Aorta (tissue), 5 donors: ENCODE data around the gene GSTM1. TPM values are rescaled to one million over a fixed set of nuclear protein-coding genes. Genes with fewer than 3 reads are reported as not detected.
A peak's percentile ranks its signal among the peaks of the same experiment; 100 is the strongest.
"Not testable (repeated sequence)": the region's sequence is repeated elsewhere in the genome, so short reads cannot be mapped to it uniquely, and the experiment has no call there.

Source experiments
- ATAC-seq: fragments of 200-7000 bp; cut with Tn5 transposase; one replicate; pipeline ENCODE4 v1.9.1; 2022; ENCODE audit warnings: moderate library complexity; ENCODE audit not compliant: low FRiP score
- DNase-seq, 2 donors: peaks; one replicate each; pipeline ENCODE4 v3.0.0-alpha.2; 2020
- H3K27ac ChIP-seq, 2 donors: one replicate each; pipeline ENCODE4 v1.5.1; 2013; ENCODE audit warnings: low read length in 2 of 2, mild to moderate bottlenecking in 2 of 2, moderate library complexity in 2 of 2, control low read depth in 1 of 2, inconsistent platforms in 1 of 2, low read depth in 1 of 2
- H3K27me3 ChIP-seq, 2 donors: one replicate each; pipeline ENCODE4 v1.6.1; 2013; ENCODE audit warnings: control low read depth in 1 of 2, low read length in 1 of 2, mild to moderate bottlenecking in 1 of 2, moderate library complexity in 1 of 2; ENCODE audit not compliant: insufficient read depth in 2 of 2, control insufficient read depth in 1 of 2
- H3K36me3 ChIP-seq, 2 donors: one replicate each; pipeline ENCODE4 v1.6.1; 2013; ENCODE audit warnings: control low read depth in 1 of 2, low read length in 1 of 2, mild to moderate bottlenecking in 1 of 2; ENCODE audit not compliant: insufficient read depth in 2 of 2, control insufficient read depth in 1 of 2
- H3K4me1 ChIP-seq, 2 donors: one replicate each; pipeline ENCODE4 v1.6.1; 2013; ENCODE audit warnings: low read length in 2 of 2, control low read depth in 1 of 2, mild to moderate bottlenecking in 1 of 2, moderate library complexity in 1 of 2; ENCODE audit not compliant: insufficient read depth in 2 of 2, control insufficient read depth in 1 of 2
- H3K4me3 ChIP-seq, 2 donors: one replicate each; pipeline ENCODE4 v1.5.1; 2013; ENCODE audit warnings: low read length in 2 of 2, control low read depth in 1 of 2, mild to moderate bottlenecking in 1 of 2
- H3K9me3 ChIP-seq: one replicate; pipeline ENCODE4 v1.6.1; 2013; ENCODE audit warnings: mild to moderate bottlenecking, low read length; ENCODE audit not compliant: control insufficient read depth
- WGBS, 2 donors: extraction: QIAGEN DNeasy Blood & Tissue Kit; methylation state at CpG; one replicate each; pipeline ENCODE4 v1.1.7; 2013; 5-methylcytosine and 5-hydroxymethylcytosine counted together
- intact Hi-C, 2 donors: fragments of 100-400 bp; cut with DNase I; formaldehyde crosslinking; loops; one replicate each; pipeline versions ENCODE4 v1.14.2 to v1.15.0; 2022
- polyA plus RNA-seq, 2 donors: library from polyadenylated mRNA; stranded (reverse); fragments of 200-250 nt; gene quantifications; one replicate each; pipeline ENCODE4 v1.2.3, GENCODE V29; 2013
- total RNA-seq, 2 donors: library from RNA; stranded (reverse); fragmentation: NEBNext Ultra II Directional; extraction: Animal tissue kit (Norgen Biotek cat#: 25700); gene quantifications; one replicate each; pipeline ENCODE4 v1.2.1, GENCODE V29; 2021
- donor health status: healthy with polysubstance abuse.
- donor health status: Bipolar disorder and iron deficiency.
- donor health status: DM: no; HTN: no; CAD: no.
- donor health status: DM: no; HTN: no; CAD: no.
- donor health status: DM: yes; HTN: yes; CAD: no.

GSTM1 gene
- total and polyA plus RNA-seq, 4 donors: 42.4 to 63.8 (median 54.4) TPM; not detected in 1

DNA sequence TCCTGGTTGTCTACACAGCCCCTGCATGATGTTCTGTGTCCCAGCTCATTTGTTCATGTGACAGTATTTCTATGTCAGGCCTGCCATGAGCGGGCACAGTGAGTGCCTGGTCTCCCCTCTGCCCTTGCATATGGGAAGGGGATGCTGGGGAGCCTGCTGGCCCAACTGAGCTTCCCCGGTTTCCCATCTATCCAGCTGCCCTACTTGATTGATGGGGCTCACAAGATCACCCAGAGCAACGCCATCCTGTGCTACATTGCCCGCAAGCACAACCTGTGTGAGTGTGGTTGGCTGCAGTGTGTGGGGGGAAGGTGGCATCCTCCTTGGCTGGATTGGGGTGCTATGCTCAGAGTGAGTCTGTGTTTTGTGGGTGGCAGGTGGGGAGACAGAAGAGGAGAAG is 30.2 kb upstream of the GSTM1 start:
- Histone ChIP-seq H3K27ac (no peak overlapping the region), H3K4me3 (no peak overlapping the region), H3K9me3 (no peaks in the 10 kb centered on the region), H3K4me1 (no peaks in the 10 kb centered on the region), H3K27me3 (no peaks in the 10 kb centered on the region), H3K36me3 (no peaks in the 10 kb centered on the region)
- intact Hi-C loops: no loop called here
- 91 to 94% methylated on average over 4 of the region's 4 CpGs for WGBS, 2 donors
- ATAC-seq (no peak), DNase-seq (peak in 1 of 2 donors; percentile 64)

DNA sequence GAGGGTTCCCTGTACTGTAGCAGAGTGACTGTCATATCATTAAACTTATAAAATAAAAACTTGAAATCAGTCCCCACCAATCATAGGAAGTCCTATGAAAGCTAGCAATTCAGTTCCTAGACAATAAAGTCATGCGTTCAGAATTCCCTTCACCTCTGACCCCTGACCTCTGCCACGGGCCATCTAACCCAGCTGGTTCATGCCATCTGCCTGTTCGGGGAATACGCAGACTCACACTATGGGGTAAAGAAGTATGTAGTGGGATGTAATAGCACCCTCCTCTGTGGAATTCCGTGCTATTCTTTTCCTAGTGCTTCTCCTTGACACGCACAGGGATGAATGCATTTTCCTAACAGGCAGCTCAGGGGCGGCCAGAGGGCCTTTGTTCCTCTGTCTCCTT is 29.6 kb upstream of the GSTM1 start:
- Histone ChIP-seq H3K27ac (no peak overlapping the region), H3K36me3 (no peaks in the 10 kb centered on the region)
- intact Hi-C loops: no loop called here

DNA sequence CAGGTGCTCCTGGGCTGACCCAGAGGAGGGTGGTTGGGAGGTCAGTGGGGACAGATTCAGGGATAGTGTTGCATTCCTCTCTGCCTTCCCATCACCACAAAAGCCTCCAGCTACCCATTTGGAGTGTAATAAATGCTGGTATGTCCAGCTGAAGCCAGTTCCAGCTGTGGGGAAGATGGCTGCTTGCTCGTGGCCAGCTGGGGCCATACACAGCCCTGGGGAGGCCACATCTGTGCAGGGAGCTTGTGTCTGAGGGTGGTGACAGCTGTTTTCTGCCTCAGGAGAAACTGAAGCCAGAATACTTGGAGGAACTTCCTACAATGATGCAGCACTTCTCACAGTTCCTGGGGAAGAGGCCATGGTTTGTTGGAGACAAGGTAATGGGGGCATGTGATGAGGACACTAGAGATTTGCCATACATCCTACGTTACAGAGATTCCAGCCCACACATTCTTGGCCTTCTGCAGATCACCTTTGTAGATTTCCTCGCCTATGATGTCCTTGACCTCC is 29.0 kb upstream of the GSTM1 start:
- no peaks in the 10 kb centered on the region for H3K9me3 ChIP-seq
- H3K4me3 ChIP-seq: no peak overlapping the region
- H3K27me3 ChIP-seq: no peaks in the 10 kb centered on the region
- H3K36me3 ChIP-seq: no peaks in the 10 kb centered on the region
- no peaks in the 10 kb centered on the region for H3K4me1 ChIP-seq
- DNase-seq (no peak), ATAC-seq (no peak)
- intact Hi-C loops: no loop called here
- WGBS, 2 donors: 55% methylated on average over 3 of the region's 3 CpGs
- no peak overlapping the region for H3K27ac ChIP-seq

More for the DNA sequence above, 29.6 kb upstream of the GSTM1 start:
- Histone ChIP-seq H3K9me3 (no peaks in the 10 kb centered on the region), H3K4me1 (no peaks in the 10 kb centered on the region), H3K4me3 (no peak overlapping the region), H3K27me3 (no peaks in the 10 kb centered on the region)
- 76% methylated on average over 7 of the region's 7 CpGs for WGBS, 2 donors
- no peak for ATAC-seq
- DNase-seq: no peak

DNA sequence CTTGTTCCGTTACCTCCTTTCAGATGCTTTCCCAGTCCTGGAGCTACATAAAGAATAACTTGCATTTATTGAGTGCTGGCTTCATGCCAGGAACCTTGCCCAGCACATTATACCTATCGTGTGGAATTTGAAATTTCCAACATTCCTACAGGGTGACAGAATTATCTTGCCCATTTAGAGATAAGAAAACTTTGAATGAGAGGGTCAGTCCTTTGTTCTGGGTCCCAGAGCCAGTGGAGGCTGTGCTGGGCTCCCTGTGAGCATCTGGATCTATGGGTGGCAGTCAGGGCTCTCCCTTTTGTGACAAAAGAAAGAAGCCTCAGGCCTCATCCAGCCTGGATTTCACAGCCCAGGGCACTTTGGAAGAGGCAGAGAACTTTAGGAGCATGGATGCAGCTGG is 28.5 kb upstream of the GSTM1 start:
- H3K4me3 ChIP-seq: no peak overlapping the region
- WGBS, 2 donors: 41 to 48% methylated on average over 2 of the region's 2 CpGs
- H3K36me3 ChIP-seq: no peaks in the 10 kb centered on the region
- DNase-seq: no peak
- no peaks in the 10 kb centered on the region for H3K9me3 ChIP-seq
- intact Hi-C loops: no loop called here
- no peak overlapping the region for H3K27ac ChIP-seq
- no peak for ATAC-seq
- H3K27me3 ChIP-seq: no peaks in the 10 kb centered on the region
- H3K4me1 ChIP-seq: no peaks in the 10 kb centered on the region

DNA sequence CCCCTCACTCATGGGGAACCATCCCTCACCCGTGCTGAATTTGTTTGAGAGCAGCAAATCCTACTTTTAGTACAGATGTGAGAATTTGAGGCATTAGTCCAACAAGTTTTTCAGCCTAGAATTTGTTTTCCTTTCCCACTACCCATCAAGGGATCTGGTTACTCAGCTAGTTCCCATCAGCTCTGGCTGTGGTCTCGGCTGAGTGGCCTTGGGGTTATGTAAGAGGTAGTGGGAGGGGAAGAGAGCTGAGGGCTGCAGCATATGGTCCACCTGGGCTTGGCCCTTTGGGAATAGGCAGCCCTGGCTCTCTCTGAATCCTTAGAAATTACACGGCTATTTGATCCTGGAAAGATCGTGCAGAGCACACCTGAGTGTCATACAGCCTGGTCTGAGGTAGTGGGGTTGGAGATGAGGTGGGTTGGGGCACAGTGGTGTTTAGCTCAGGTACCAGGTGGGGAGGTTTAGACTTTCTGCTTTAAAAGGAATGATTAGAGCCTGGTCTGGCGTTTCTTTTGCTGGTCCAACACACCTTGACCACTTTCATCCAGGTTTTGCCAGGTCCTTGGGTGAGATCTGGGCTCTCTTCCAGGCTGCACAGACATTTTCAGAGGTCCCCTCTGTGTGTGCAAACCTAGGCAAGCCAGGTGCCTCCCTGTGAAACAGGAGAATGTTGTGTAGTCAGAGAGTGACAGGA is 27.5 kb upstream of the GSTM1 start:
- intact Hi-C loops: no loop called here
- H3K9me3 ChIP-seq: no peaks in the 10 kb centered on the region
- no peak overlapping the region for H3K27ac ChIP-seq
- H3K4me1 ChIP-seq: no peaks in the 10 kb centered on the region
- 79 to 84% methylated on average over 5 of the region's 5 CpGs for WGBS, 2 donors
- no peak for ATAC-seq
- no peak overlapping the region for H3K4me3 ChIP-seq
- no peak for DNase-seq
- no peaks in the 10 kb centered on the region for H3K36me3 ChIP-seq
- no peaks in the 10 kb centered on the region for H3K27me3 ChIP-seq

DNA sequence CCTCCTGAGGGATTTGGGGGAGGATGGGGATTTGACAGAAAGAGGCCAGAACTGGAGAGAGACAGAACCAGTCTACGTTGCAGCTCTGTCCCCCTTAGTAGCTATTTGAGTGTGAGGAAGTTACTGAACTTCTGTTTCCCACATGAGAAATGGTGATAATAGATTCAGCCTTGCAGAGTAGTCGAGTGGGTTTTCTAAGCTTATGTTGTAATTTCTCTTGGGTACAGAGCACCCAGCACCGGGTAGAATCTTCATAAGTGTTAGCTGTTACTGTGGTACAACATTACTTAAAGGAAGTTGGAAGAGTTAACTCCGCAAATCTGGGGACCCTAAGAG is 27.0 kb upstream of the GSTM1 start:
- H3K4me3 ChIP-seq, H3K27me3 ChIP-seq, ATAC-seq, H3K9me3 ChIP-seq, H3K4me1 ChIP-seq, H3K36me3 ChIP-seq, H3K27ac ChIP-seq, DNase-seq, intact Hi-C loops: not testable (repeated sequence)
- WGBS, 2 donors: 72 to 83% methylated on average over 3 of the region's 4 CpGs

DNA sequence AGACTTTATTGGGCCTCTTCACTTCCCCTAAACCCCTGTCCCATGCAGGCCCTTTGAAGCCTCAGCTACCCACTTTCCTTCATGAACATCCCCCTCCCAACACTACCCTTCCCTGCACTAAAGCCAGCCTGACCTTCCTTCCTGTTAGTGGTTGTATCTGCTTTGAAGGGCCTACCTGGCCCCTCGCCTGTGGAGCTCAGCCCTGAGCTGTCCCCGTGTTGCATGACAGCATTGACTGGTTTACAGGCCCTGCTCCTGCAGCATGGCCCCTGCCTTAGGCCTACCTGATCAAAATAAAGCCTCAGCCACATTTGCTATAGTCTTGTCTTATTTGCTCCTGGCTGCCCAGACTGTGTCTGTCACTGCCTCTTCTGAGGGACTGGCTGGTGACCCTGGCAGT is 26.2 kb upstream of the GSTM1 start:
- DNase-seq (no peak), ATAC-seq (no peak)
- no peaks in the 10 kb centered on the region for H3K27me3 ChIP-seq
- 88 to 90% methylated on average over 2 of the region's 2 CpGs for WGBS, 2 donors
- intact Hi-C loops: no loop called here
- H3K4me1 ChIP-seq: no peaks in the 10 kb centered on the region
- no peaks in the 10 kb centered on the region for H3K9me3 ChIP-seq
- no peak overlapping the region for H3K27ac ChIP-seq
- no peak overlapping the region for H3K4me3 ChIP-seq
- H3K36me3 ChIP-seq: no peaks in the 10 kb centered on the region

DNA sequence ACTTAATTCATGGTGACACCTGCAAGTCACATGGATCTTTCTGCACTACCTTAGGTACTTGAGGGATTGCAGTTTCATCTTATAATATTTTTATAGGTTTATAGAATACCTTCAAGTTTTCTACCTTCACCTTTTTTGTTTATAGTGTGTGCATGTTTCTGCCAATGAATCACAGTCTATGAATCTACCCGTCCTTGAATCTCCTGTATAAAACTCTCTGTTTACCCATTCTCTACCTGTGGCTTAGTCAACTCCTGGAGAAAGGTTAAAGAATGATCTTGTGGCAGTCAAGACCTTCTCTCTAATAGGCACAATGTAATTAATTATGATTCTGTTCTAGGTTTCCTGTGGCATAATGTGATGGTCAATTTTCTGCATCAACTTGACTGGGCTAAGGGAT is 22.9 kb upstream of the GSTM1 start:
- H3K4me3 ChIP-seq: no peak overlapping the region
- H3K27ac ChIP-seq: no peak overlapping the region
- intact Hi-C loops: no loop called here
- ATAC-seq (no peak), DNase-seq (no peak)
- no peaks in the 10 kb centered on the region for H3K27me3 ChIP-seq
- 94 to 100% methylated on average over 1 of the region's 1 CpG for WGBS, 2 donors
- no peaks in the 10 kb centered on the region for H3K9me3 ChIP-seq
- no peaks in the 10 kb centered on the region for H3K36me3 ChIP-seq
- H3K4me1 ChIP-seq: no peaks in the 10 kb centered on the region

DNA sequence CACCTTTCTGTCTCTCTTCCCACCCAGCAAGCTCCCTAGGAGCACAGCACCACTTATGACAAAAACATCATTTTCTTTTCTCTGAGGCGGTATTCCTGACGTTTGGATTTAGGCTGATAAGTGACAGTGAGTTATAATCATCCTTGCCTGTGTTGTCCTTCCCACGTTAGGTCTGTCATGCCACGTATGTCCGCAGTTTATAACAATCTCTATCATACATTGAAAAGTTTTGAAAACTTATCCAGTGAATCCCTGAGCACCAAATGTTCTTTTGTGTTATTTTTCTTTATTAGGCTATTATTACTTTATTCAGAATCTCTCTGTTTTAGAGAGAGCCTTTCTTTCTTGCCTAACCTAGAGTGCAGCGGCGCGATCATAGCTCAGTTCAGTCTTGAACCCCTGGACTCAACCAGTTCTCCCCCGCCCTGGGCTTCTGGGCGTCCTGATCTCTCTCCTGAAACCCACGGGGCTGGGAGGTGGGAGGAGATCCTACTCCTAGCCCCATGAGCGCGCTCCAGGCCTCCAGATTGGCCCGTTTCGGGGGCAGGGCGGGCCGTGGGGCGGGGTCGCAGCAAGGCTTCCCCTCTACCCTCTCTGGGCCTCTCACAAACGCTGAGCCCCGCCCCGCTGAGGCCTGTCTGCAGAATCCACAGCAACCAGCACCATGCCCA is 20.0 kb upstream of the GSTM1 start, which contains the start of gene GSTM2:
GSTM2 (plus strand) TSS at position 606 of the 671 bp plus-strand sequence; CDS start at position 665, 59 bp downstream.
- 6% methylated on average over 19 to 22 of the region's 22 CpGs for WGBS, 2 donors
- Histone ChIP-seq H3K36me3 (no peaks in the 10 kb centered on the region), H3K27me3 (no peaks in the 10 kb centered on the region), H3K27ac (no peak within 1 kb of the TSS), H3K9me3 (no peaks in the 10 kb centered on the region), H3K4me1 (no peaks in the 10 kb centered on the region), H3K4me3 (peak within 1 kb of the TSS; percentile 38 to 69)
- peak; percentile 98 for ATAC-seq
- peak; percentile 96 to 97 for DNase-seq
- intact Hi-C loops: loop anchor here in 1 of 2 donors (1.0 kb wide), 1 partner anchor 11 kb away; the partner anchor contains the start of gene GSTM4
